Activated CD4-positive, alpha-beta T cell treated with anti-CD3 and anti-CD28 coated beads, Interleukin-2, Interleukin-4, amounts not matched to agents 100 ng/mL and 50 ng/mL, durations not matched to agents 16 hours and 8 hours (primary cell): ENCODE results near the gene MAP3K4.
"Not testable (repeated sequence)": the region's sequence is repeated elsewhere in the genome, so short reads cannot be mapped to it uniquely, and the experiment has no call there.

Source experiments
- DNase-seq: peaks from one replicate; pipeline ENCODE4 v3.0.0-alpha.2; 2020; ENCODE audit warnings: low spot score

MAP3K4 gene

DNA sequence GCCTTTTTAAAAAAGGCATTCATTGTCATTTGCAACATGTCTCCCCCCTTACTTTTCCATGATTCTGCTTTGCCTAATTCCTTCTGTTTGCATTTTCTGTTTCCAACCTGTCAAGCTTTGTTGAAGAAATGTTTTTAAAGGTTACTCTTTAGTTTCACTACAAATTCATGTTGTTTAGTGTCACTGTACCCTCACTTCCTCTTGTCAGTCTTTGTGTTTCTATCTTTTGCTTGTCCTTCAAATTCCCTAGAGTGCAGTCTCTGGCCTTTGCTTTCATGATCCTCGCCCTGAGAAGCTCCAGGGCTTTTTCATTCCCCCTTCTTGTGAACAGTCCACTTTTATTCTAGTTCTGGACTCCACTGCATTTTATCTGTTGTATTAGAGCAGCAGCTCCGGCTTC lies 90.6 kb downstream of the MAP3K4 start:
- no peak for DNase-seq

DNA sequence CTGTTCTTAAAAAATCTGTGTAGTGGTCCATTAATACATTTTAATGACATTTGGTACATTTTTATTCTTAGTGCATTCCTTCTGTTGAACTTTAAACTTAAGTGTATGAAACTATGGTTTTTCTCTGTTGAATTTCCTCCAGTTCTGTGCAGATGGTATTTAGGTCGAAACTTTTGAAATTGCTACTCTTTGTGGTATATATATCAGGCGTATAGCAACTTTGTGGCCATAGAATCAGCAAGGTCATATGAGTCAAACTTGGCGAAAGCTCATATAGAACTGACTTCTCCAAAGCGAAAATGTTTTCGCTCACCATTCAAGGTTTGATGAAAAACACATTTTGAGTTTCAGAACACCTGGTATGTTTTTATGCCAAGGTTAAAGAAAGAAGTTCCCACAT lies 93.7 kb downstream of the MAP3K4 start:
- DNase-seq, result peak; percentile 55

DNA sequence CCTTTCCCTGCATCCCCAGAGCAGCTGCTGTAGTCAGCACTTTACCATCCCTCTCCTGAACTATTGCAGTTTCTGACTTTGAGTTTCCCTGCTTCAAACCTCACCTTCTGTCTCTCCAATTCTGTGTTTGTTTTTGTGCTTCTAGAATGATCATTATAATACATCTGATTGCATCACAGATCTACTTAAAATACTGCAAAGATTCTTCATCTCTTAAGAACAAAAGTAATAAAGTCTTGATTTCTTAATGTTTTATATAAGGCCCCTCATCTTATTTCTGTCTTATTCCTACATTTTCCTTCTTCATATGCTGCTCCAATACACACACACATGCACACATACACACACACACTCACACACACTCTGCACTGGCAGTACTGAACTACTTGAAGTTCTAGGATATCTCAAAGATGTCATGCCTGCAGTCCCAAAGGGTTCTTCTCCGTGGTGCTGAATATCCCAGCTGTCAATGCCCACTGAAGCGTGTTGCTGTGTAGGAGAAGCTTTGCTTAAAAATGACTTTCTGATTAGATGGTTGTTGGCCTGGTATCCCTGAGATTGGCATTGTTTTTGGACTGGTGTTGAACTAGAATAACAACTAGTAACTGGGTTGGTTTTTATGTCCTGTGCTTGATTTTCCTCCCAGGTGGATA lies 97.2 kb downstream of the MAP3K4 start:
- no peak for DNase-seq

DNA sequence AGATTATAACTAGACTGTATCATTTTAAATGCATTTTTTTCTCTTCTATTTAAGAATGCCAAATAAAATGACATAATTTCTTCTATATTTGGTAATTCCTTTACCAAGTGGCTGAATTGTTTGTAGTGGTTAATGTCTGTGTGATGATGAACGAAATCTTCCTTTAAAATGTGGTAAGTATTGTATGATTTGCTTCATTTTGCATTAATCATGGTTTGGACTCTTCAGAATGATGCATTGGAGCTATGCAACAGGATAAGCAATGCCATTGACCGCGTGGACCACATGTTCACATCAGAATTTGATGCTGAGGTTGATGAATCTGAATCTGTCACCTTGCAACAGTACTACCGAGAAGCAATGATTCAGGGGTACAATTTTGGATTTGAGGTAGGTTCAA lies 99.6 kb downstream of the MAP3K4 start:
- DNase-seq, result no peak

DNA sequence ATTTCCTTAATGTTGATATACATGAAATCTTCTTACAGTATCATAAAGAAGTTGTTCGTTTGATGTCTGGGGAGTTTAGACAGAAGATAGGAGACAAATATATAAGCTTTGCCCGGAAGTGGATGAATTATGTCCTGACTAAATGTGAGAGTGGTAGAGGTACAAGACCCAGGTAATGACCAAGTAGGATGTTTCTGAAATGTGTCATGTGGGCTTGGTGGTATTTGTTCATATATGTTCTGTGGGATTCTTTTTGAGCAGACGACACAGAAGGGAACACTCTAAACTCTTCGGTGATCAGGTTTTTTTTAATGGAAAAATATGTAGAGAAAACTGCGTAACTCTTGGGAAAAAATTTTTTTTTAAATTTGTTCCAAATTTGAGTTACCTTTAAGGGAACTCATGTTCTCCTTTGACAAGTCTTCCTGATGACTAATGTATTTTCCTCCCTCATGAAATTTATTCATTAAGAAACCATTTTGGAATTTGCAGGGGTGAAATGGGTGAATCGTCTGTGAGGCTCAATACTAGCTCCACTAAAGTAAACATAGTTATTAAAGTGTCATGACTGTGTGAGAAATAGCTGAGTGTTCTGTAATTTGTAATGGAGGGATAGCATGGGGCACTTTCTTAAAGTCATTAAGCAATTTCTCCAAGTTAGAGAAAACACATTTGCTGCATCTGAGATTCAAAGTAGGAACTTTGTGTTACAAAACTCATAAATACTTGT lies 100.6 kb downstream of the MAP3K4 start:
- DNase-seq, result peak; percentile 15

DNA sequence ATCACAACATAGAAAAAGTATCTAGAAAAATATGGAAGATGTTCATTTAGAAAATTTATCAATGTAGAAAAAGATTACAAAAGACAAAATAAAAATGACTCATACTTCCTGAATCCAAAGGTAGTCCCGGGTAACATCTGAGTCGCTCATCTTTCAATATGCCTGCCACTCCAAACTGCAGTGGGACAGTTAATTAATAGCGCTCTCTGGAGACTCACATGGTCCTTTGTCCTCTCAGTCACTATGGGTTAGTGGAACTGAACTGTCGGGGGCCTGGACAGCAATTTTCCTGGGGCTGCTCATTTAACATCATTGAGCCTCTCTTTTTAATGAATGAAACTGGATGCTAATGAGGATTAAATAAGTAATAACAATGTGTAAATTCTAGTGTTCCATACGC lies 103.4 kb downstream of the MAP3K4 start:
- DNase-seq, result no peak

DNA sequence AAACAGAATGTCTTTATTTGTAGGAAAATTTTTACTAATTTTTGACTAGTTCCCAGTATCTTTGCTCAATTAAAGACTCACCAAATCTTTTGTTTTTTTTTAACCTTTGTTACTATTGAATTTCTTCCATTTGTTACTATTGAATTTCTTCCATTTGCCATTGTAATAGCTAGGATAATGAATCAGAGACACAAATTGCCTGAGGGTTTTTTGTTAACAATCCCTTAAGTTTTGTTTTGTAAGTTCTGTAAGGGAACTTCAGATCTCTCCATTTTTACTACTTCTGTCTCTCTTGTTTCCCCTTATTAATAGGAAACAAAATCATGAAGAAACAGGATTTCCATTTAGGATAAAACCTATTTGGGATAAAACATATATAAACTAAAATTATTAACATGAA lies 104.3 kb downstream of the MAP3K4 start:
- no peak for DNase-seq

DNA sequence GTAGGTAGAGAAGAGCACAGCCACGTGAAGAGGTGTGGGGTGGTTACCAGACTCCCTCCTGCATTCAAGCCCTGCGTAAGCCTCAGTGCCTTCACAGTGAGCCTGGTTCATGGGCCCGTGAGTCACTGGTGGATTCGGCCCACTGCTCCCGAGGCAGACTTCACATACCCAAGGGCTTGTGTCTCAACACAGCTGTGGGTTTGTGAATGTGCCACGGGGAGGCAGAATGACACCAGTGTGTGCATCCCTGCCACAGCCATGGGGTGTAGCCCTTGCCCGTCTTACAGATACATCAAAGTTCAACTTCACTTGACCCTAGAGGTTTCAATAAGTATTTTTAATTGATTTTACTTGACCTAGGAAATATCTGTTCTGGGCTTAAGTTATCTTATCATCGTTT lies 108.5 kb downstream of the MAP3K4 start:
- DNase-seq, result no peak

DNA sequence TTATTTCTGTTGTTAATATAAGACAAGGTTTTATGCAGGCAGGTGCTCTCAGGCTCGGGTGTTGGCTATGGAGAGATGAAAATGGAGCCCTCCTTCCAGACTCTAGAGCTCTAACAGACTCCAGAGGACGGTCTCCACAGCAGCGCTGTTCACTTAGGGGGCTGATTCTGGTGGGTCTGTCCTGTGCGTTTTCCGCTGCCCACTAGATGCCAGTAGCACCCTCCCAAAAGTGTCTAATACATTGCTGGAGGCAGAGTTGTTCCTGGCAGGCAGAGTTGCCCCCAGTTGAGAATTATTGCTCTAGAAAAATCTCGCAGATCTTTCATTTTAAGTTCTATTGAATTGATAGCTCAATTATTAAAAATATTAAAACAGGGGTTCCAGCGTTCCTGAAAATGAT lies 109.9 kb downstream of the MAP3K4 start:
- no peak for DNase-seq

DNA sequence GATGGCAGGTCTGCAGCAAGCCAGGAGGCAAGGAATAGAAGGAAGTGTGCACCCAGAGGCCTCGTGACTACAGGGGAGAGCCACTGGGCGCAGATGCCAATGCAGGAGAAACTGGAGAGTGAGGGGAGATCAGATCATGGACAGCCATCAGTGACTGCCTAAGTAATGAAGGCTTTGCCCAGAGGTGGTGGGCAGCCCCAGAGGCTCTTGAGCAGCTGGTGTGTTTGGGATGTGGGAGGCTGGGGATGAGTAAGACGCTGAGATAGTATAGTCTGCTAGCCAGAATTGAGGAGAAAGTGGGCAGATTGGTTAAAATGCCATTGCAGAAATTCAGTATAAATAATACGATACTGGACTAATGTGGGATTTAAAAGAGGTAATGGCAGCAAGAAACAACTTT lies 111.9 kb downstream of the MAP3K4 start:
- no peak for DNase-seq

DNA sequence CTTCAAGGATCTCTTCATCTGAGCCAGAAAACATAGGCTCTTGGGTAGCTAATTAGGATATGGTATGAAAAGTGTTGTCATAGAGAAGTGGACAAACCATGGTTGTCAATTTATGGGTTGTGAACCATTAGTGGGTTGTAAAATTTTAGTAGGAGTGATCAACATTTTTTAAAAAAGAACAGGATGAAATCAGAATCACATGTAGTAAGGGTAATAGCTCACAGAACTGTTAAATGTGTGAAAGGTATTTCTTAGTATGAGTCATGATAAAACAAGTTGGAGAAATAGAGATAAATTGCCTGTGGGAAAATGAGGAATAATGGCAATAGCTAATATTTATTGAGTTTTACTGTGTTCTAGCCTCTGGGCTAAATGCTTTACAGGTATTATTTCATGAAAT lies 113.4 kb downstream of the MAP3K4 start:
- no peak for DNase-seq

DNA sequence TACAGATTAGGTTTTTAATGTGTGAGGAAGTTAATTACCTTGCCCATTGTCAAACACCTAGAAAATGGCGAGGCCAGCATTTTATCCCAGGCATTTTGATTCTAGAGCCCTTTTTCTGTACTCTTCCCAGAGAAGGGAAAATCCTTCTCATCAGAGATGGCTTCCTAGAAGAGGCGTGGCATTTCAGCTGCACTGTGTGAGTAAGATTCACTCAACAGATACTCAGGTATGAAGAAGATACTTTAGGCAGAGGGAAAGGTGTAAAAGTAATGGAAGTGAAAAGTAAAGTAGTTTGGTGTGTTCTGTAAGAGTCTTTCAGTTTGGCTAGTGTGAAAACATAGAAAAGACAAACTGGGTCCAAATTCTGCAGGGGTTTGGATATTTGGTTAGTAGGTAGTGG lies 113.8 kb downstream of the MAP3K4 start:
- no peak for DNase-seq

DNA sequence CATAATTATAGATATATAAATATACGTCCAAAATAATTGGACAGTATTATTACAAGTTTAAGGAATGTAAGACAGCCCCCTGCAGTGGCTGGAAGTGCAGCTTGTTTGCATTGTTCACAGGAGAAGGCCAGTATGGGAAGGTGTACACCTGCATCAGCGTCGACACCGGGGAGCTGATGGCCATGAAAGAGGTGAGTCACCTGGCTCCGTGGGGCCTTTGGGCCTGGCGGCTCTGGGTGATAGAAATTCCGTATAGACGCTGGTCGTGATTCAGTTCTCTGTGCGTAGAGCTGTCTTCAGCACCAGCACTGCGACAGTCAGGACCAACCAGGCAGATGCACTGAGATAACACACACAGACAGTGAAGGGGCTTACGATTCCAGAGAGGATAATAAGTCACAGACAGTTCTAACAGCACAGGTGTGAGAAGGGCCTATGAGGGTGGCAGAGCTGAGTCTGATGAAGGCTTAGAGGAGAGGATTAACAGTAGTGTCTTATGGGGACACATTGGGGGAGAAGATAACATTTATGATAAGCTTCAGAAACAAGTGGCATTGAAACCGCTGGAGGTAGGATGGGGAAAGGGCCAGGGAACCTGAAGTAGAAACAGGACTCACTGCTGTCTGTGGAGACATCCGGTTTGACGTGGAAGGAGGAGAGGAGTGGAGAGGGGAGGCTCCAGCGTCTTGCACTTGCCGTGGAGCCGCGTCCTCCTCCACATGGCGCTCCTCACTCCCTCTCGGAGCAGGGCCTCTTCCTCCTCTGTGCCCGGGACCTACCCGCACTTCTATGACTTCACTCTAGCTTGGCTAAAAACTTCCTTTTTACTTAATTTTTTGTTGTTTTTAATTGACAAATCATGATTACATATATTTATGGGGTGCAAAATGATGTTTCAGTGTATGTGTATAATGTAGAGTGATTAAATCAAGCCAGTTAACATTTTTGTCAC lies 116.5 kb downstream of the MAP3K4 start:
- DNase-seq, result no peak

DNA sequence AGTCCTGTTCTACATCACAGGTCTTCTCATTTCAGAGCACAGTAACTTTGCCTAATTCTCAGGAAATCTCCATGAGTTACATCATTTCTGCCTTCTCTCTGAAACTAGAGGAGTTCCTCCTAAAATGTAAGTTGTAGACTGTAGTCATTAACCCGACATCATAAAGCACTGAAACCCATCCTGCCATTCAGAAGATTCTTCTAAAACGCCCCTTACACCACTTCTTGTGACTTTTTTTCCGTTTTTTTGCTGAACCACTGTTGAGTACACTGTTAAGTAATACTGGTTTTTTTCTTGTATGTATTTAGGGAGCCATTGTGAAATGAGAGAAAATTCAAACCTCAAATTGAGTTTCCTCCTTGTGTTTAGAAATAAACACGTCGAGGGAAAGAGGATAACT lies 117.3 kb downstream of the MAP3K4 start:
- no peak for DNase-seq

DNA sequence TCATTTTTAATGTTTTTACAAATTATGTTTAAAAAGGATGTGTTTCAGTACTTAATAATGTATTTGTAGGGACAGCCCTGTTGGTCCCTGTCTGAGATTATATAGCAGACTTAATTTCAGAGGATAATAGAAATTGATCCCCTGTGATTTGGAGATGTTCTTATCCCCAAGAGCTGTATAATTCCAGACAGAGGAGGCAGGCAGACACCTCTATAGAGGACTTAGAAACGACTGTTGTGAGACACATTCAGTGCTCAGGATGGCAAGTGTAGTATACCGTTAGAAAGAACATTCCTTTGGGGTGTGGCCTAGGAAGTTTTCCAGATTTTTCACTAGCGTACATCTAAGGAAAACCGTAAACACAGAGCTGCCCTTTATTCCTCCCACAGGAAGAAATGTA lies 117.8 kb downstream of the MAP3K4 start:
- no peak for DNase-seq

DNA sequence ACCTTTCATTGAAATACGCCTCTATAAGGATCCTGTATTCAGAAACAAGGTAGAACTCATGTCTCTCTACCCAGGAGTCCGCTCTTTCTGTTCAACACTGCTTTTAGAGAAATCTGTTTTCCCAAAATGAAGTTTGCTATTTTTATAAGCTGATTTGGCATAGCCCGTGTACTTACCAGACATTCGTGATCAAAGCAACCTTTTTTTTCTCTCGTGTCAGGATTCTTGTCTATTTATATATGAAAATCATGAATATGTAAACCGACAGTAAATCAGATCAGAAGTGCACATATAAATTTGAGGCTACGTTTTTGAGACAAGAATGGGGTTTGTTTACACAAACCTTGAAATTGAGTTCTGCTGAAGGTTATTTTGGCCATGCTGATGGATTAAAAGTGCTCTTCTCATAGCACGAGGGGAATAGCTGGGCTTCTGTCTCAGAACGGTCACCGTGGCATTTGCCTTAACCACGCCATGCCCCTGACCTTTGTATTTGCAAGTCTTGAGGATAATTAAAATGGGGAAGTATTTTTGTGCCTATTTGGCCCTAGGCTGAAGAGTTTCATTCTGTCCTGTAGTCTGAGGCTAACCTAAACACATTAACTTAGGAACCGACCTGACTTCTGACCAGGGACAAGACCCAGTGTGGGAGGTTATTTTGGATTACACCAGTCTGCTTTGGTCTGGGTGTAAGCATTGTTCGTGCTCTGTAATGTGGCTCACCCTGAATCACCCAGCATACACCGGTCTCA lies 118.6 kb downstream of the MAP3K4 start:
- DNase-seq, result no peak

DNA sequence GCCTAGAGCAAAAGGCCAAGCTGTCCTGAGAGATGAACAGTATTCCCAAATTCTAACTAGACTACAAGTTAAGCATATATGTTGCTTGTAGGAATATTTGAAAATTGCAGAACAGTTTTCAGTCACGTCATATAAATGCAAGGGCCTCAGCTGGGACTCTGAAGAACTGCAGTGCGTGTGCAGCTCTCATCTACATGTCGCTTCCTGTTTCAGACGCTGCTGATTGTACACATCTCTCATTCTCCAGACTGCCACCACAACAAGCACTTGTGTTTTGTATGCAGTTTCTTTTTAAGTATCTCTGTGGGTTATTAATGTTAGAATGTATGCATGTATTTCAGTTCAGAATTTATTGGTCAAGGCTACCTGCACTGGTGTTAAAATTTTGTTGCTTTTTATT lies 119.7 kb downstream of the MAP3K4 start:
- peak; percentile 48 for DNase-seq

DNA sequence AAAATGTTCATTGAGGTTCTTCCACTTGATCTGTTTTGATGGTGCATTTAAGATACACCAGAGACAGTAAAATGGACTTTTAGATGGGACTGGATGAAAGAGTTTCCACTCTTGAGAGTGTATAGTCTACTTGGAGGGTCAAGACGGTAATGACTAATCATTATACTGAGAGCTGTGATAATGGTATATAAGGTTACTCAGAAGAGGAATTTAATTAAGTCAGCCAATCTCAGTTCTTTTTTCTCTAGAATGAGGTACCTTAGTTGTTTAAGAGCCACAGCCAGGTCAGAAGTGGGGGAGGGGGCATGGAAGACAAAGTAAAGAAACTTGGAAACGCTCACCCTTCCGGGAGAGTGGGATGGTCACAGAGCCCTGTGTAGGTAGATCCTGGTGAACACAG lies 123.9 kb downstream of the MAP3K4 start:
- no peak for DNase-seq

DNA sequence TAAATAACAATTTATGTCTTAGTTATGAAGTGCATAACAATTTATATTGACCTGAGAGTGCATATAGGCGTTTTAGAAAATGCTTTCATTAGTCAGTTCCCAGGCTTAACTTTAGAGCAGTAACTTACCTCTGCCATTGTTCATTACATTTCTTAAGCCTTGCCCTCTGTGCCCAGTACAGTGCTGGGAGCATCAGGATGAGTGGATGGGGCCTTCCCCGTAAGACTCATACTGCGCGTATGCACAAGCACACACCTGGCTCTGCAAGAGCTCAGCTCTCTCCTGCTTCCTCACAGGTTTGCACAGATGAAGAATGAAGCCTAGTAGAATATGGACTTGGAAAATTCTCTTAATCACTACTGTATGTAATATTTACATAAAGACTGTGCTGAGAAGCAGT lies 125.0 kb downstream of the MAP3K4 start:
- DNase-seq, result no peak

DNA sequence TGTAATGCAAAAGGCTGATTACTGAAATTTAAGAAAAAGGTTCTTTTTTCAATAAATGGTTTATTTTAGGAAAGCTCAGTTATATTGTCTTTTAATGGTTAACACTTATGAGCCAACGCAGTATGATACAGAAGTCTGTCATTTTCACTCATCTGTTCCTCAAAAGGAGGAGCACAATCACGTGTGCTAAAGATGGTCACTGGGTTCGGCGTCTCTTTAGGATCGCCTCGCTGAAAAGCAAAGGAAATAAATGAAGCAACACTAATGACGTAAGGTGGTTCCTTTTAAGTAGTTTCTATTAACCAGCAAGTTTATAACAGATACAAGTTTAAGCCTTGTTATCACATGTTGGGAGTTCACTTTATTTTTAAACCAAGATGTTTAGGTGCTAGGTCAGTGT lies 125.7 kb downstream of the MAP3K4 start:
- DNase-seq, result no peak

DNA sequence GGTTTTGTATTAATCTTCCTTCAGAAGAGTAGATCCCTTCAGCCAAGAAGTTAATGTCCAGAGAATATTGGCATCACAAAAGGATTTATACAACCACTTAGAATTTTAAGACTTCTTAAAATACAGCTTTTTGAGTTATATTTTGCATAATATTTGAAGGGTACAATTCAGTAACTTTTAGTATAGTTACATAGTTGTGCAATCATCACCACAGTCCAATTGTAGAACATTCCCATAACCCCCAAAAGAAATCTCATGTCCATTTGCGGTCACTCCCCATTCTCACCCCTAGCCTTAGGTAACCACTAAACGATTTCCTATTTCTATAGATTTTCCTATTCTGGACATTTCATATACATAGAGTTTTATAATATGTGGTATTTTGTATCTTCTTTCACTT lies 126.4 kb downstream of the MAP3K4 start:
- no peak for DNase-seq

DNA sequence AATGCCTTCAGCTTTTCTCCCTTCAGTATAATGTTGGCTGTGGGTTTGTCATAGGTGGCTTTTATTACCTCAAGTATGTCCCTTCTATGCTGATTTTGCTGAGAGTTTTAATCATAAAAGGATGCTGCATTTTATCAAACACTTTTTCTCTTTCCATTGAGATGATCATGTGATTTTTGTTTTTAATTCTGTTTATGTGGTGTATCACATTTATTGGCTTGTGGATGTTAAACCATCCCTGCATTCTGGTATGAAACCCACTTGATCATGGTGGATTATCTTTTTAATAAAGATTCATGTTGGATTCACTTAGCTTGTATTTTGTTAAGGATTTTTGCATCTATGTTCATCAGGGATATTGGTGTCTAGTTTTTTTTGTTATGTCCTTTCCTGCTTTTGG lies 131.8 kb downstream of the MAP3K4 start:
- DNase-seq, result not testable (repeated sequence)
